ENCODE results near the gene MYLIP.

Gene MYLIP

DNA sequence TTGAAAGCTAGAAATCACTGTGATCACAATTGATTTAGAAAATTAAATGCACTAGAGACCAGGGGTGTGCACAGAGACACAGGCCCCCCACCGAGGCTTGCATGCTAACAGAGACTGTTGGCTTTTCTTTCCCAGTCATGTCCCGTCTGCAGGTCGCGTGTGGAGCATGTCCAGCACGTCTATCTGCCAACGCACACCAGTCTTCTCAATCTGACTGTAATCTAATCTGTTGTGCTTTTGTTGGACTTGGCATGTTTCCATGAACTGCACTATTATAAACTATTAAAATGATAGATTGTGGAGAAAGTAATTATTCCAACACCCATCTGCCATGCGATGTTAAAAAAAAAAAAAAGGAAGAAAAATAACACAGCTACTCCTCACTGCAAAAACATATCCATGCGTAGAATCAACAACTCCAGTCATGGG lies 17.7 kb downstream of the MYLIP start (continued):
- TF ChIP-seq ZEB2 (tag by site-specific recombination; IDR thresholded peaks at IDR 0.05) (peak; percentile 89), GFI1B (tag by site-specific recombination; IDR thresholded peaks at IDR 0.05) (peak; percentile 89), KLF1 (tag by site-specific recombination; IDR thresholded peaks at IDR 0.05) (no peak), ZNF654 (tag by site-specific recombination; IDR thresholded peaks at IDR 0.05; ENCODE audit: low read depth) (no peak; the same call in 1 of the 2 replicates), ZNF350 (tag by site-specific recombination; IDR thresholded peaks at IDR 0.05) (no peak), ZNF146 (tag by site-specific recombination; IDR thresholded peaks at IDR 0.05) (no peak), SALL2 (tag by site-specific recombination; IDR thresholded peaks at IDR 0.05; ENCODE audit: borderline replicate concordance) (no peak), ZNF843 (tag by site-specific recombination; IDR thresholded peaks at IDR 0.05) (peak; percentile 97), KLF7 (tag by site-specific recombination; IDR thresholded peaks at IDR 0.05; ENCODE audit: borderline replicate concordance) (0 out of 2 replicates have a peak, but pooled peaks have one; percentile 23), ZNF202 (tag by site-specific recombination; IDR thresholded peaks at IDR 0.05; ENCODE audit: borderline replicate concordance) (no peak), ZNF623 (tag by site-specific recombination; IDR thresholded peaks at IDR 0.05) (no peak), ZNF16 (tag by site-specific recombination; IDR thresholded peaks at IDR 0.05; ENCODE audit: low read depth) (no peak), ZNF10 (tag by site-specific recombination; IDR thresholded peaks at IDR 0.05) (no peak), MZF1 (tag by site-specific recombination; IDR thresholded peaks at IDR 0.05; ENCODE audit: borderline replicate concordance) (0 out of 2 replicates have a peak, but pooled peaks have one; percentile 29), ZFHX2 (tag by site-specific recombination; conservative IDR thresholded peaks at IDR 0.05) (peak; percentile 70), SP7 (tag by site-specific recombination; IDR thresholded peaks at IDR 0.05) (peak; percentile 84), HOXD13 (CRISPR knock-in tag; IDR thresholded peaks at IDR 0.05; ENCODE audit: borderline replicate concordance) (peak; percentile 56; the same call in 1 of the 2 replicates), TRIM28 (IDR thresholded peaks at IDR 0.05; ENCODE audit: borderline replicate concordance, low read length) (peak; percentile 60; the same call in 1 of the 2 replicates), ZBTB17 (tag by site-specific recombination; IDR thresholded peaks at IDR 0.05) (peak; percentile 76), ZBTB20 (tag by site-specific recombination; IDR thresholded peaks at IDR 0.05) (no peak), ZNF664 (tag by site-specific recombination; IDR thresholded peaks at IDR 0.05) (peak; percentile 93), ZNF558 (tag by site-specific recombination; IDR thresholded peaks at IDR 0.05) (peak; percentile 72; the same call in 1 of the 2 replicates), EGR2 (tag by site-specific recombination; IDR thresholded peaks at IDR 0.05; ENCODE audit: low read depth) (no peak), ZNF138 (tag by site-specific recombination; IDR thresholded peaks at IDR 0.05; ENCODE audit: borderline replicate concordance) (no peak), ZNF426 (tag by site-specific recombination; IDR thresholded peaks at IDR 0.05) (no peak), ZNF155 (tag by site-specific recombination; IDR thresholded peaks at IDR 0.05) (no peak), BCL11A (tag by site-specific recombination; IDR thresholded peaks at IDR 0.05; ENCODE audit: low read depth) (peak; percentile 96; the same call in 1 of the 2 replicates), ZXDB (tag by site-specific recombination; IDR thresholded peaks at IDR 0.05) (peak; percentile 79), GLI4 (tag by site-specific recombination; IDR thresholded peaks at IDR 0.05) (no peak), ZFP37 (tag by site-specific recombination; IDR thresholded peaks at IDR 0.05) (no peak), ZNF658 (tag by site-specific recombination; IDR thresholded peaks at IDR 0.05) (no peak), HOXC10 (CRISPR knock-in tag; IDR thresholded peaks at IDR 0.05) (no peak), ZNF660 (tag by site-specific recombination; IDR thresholded peaks at IDR 0.05) (0 out of 2 replicates have a peak, but pooled peaks have one; percentile 14), KLF8 (tag by site-specific recombination; IDR thresholded peaks at IDR 0.05) (peak; percentile 77)
- TF ChIP-seq, protein P1, sequence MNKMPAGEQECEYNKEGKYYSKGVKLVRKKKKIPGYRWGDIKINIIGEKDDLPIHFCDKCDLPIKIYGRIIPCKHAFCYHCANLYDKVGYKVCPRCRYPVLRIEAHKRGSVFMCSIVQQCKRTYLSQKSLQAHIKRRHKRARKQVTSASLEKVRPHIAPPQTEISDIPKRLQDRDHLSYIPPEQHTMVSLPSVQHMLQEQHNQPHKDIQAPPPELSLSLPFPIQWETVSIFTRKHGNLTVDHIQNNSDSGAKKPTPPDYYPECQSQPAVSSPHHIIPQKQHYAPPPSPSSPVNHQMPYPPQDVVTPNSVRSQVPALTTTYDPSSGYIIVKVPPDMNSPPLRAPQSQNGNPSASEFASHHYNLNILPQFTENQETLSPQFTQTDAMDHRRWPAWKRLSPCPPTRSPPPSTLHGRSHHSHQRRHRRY (tag by site-specific recombination; IDR thresholded peaks at IDR 0.05) = 0 out of 2 replicates have a peak, but pooled peaks have one; percentile 63
- TF ChIP-seq, protein P2, sequence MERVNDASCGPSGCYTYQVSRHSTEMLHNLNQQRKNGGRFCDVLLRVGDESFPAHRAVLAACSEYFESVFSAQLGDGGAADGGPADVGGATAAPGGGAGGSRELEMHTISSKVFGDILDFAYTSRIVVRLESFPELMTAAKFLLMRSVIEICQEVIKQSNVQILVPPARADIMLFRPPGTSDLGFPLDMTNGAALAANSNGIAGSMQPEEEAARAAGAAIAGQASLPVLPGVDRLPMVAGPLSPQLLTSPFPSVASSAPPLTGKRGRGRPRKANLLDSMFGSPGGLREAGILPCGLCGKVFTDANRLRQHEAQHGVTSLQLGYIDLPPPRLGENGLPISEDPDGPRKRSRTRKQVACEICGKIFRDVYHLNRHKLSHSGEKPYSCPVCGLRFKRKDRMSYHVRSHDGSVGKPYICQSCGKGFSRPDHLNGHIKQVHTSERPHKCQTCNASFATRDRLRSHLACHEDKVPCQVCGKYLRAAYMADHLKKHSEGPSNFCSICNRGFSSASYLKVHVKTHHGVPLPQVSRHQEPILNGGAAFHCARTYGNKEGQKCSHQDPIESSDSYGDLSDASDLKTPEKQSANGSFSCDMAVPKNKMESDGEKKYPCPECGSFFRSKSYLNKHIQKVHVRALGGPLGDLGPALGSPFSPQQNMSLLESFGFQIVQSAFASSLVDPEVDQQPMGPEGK (tag by site-specific recombination; IDR thresholded peaks at IDR 0.05) = peak; percentile 70
- TF ChIP-seq, protein P3, sequence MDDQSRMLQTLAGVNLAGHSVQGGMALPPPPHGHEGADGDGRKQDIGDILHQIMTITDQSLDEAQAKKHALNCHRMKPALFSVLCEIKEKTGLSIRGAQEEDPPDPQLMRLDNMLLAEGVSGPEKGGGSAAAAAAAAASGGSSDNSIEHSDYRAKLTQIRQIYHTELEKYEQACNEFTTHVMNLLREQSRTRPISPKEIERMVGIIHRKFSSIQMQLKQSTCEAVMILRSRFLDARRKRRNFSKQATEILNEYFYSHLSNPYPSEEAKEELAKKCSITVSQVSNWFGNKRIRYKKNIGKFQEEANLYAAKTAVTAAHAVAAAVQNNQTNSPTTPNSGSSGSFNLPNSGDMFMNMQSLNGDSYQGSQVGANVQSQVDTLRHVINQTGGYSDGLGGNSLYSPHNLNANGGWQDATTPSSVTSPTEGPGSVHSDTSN (CRISPR knock-in tag; IDR thresholded peaks at IDR 0.05) = no peak
- TF ChIP-seq, protein P4, sequence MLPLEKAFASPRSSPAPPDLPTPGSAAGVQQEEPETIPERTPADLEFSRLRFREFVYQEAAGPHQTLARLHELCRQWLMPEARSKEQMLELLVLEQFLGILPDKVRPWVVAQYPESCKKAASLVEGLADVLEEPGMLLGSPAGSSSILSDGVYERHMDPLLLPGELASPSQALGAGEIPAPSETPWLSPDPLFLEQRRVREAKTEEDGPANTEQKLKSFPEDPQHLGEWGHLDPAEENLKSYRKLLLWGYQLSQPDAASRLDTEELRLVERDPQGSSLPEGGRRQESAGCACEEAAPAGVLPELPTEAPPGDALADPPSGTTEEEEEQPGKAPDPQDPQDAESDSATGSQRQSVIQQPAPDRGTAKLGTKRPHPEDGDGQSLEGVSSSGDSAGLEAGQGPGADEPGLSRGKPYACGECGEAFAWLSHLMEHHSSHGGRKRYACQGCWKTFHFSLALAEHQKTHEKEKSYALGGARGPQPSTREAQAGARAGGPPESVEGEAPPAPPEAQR (tag by site-specific recombination; IDR thresholded peaks at IDR 0.05) = 0 out of 2 replicates have a peak, but pooled peaks have one; percentile 62
